A673 (cell line): Measurements from ENCODE around the gene GABRA5.

ENCODE experiments used
- CTCF ChIP-seq: fragments of 300-800, 200-600 bp; sonication (generic); conservative IDR thresholded peaks from 2 replicates; pipeline ENCODE4 v1.5.1; 2017; ENCODE audit warnings: low read depth, mild to moderate bottlenecking, antibody characterized with exemption, low read length, moderate library complexity, mixed read lengths
- EZH2 ChIP-seq: fragments of 200-600 bp; sonication (generic); IDR thresholded peaks from 2 replicates; pipeline ENCODE4 v1.6.1; 2017; ENCODE audit warnings: borderline replicate concordance, low read depth, mild to moderate bottlenecking, mixed read lengths, antibody characterized with exemption, low read length; ENCODE audit not compliant: poor library complexity, severe bottlenecking

GRCh38 chr15:26967719-26968269, 100.9 kb downstream of the GABRA5 start:
- TF ChIP-seq CTCF (no peak), EZH2 (no peak)
